ENCODE results near the gene DNAJC11. TPM values are rescaled to one million over a fixed set of nuclear protein-coding genes. Genes with fewer than 3 reads are reported as not detected.
A peak's percentile ranks its signal among the peaks of the same experiment; 100 is the strongest.

Gene DNAJC11
- total RNA-seq, 1 experiment from 2014 or later: 102 TPM

GRCh38 chr1:6614929-6615785, 86.5 kb downstream of the DNAJC11 start:
- H3K4me3 Mint-ChIP-seq: peak overlapping the region; percentile 75
- H3K9me3 Mint-ChIP-seq: no peaks in the 10 kb centered on the region
- CTCF ChIA-PET: interaction anchor here (0.7 to 1.6 kb wide), 6 partner anchors 11 to 129 kb away, joined by 3 to 10 read pairs (median 4); partner anchors contain the start of genes NOL9 and TAS1R1
- DNase-seq (ENCODE audit: low spot score) (no peak), ATAC-seq (no peak)
- H3K27ac Mint-ChIP-seq: peak overlapping the region; percentile 41
- H3K36me3 Mint-ChIP-seq: peaks cover 27% of the 10 kb centered on the region
- TF ChIP-seq MAX (CRISPR knock-in tag; IDR thresholded peaks at IDR 0.05) (no peak), MLX (CRISPR knock-in tag; IDR thresholded peaks at IDR 0.05) (no peak), ATF2 (CRISPR knock-in tag; IDR thresholded peaks at IDR 0.05; ENCODE audit: borderline replicate concordance, low read depth) (no peak), IRF2 (CRISPR knock-in tag; IDR thresholded peaks at IDR 0.05; ENCODE audit: borderline replicate concordance, low read depth) (no peak), ZNF512 (CRISPR knock-in tag; IDR thresholded peaks at IDR 0.05; ENCODE audit: borderline replicate concordance) (no peak), NR1H2 (CRISPR knock-in tag; IDR thresholded peaks at IDR 0.05) (no peak), MXD4 (CRISPR knock-in tag; IDR thresholded peaks at IDR 0.05; ENCODE audit: borderline replicate concordance) (no peak)
- TF ChIP-seq, protein P1, sequence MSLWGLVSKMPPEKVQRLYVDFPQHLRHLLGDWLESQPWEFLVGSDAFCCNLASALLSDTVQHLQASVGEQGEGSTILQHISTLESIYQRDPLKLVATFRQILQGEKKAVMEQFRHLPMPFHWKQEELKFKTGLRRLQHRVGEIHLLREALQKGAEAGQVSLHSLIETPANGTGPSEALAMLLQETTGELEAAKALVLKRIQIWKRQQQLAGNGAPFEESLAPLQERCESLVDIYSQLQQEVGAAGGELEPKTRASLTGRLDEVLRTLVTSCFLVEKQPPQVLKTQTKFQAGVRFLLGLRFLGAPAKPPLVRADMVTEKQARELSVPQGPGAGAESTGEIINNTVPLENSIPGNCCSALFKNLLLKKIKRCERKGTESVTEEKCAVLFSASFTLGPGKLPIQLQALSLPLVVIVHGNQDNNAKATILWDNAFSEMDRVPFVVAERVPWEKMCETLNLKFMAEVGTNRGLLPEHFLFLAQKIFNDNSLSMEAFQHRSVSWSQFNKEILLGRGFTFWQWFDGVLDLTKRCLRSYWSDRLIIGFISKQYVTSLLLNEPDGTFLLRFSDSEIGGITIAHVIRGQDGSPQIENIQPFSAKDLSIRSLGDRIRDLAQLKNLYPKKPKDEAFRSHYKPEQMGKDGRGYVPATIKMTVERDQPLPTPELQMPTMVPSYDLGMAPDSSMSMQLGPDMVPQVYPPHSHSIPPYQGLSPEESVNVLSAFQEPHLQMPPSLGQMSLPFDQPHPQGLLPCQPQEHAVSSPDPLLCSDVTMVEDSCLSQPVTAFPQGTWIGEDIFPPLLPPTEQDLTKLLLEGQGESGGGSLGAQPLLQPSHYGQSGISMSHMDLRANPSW (CRISPR knock-in tag; conservative IDR thresholded peaks at IDR 0.05; ENCODE audit: low read depth): no peak
- peaks cover 17% of the 10 kb centered on the region for H3K4me1 Mint-ChIP-seq
- H3K27me3 Mint-ChIP-seq (ENCODE audit: low read depth): peaks cover 13% of the 10 kb centered on the region
- POLR2A ChIA-PET: interaction anchor here (0.6 to 1.6 kb wide), 3 partner anchors 11 to 1217 kb away, joined by 3 to 7 read pairs (median 6); partner anchors contain the start of gene KLHL21

- TF ChIP-seq ETV6 (CRISPR knock-in tag; IDR thresholded peaks at IDR 0.05) (no peak), ZNF317 (CRISPR knock-in tag; IDR thresholded peaks at IDR 0.05; ENCODE audit: borderline replicate concordance, low read depth) (no peak), SOX15 (CRISPR knock-in tag; IDR thresholded peaks at IDR 0.05) (no peak), ZNF671 (CRISPR knock-in tag; IDR thresholded peaks at IDR 0.05) (no peak), SP1 (CRISPR knock-in tag; conservative IDR thresholded peaks at IDR 0.05) (no peak), TCF7 (CRISPR knock-in tag; IDR thresholded peaks at IDR 0.05; ENCODE audit: low read depth) (no peak), ZNF416 (CRISPR knock-in tag; IDR thresholded peaks at IDR 0.05) (no peak), ZNF512 (CRISPR knock-in tag; IDR thresholded peaks at IDR 0.05; ENCODE audit: borderline replicate concordance) (no peak), SMAD4 (CRISPR knock-in tag; IDR thresholded peaks at IDR 0.05) (no peak)
- TF ChIP-seq, protein P2, sequence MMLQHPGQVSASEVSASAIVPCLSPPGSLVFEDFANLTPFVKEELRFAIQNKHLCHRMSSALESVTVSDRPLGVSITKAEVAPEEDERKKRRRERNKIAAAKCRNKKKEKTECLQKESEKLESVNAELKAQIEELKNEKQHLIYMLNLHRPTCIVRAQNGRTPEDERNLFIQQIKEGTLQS (CRISPR knock-in tag; conservative IDR thresholded peaks at IDR 0.05): no peak
- Mint-ChIP-seq H3K36me3 (peaks cover 19% of the 10 kb centered on the region), H3K4me3 (peak overlapping the region; percentile 60), H3K9me3 (no peaks in the 10 kb centered on the region), H3K27me3 (ENCODE audit: low read depth) (peaks cover 13% of the 10 kb centered on the region), H3K27ac (no peak overlapping the region), H3K4me1 (peaks cover 21% of the 10 kb centered on the region)
- ChIA-PET CTCF (interaction anchor here (0.6 to 0.9 kb wide), 3 partner anchors 11 to 897 kb away, joined by 3 to 6 read pairs (median 3); partner anchors contain the start of gene KLHL21), POLR2A (interaction anchor here (1.1 kb wide), 1 partner anchor 12 kb away, joined by 6 read pairs; the partner anchor contains the start of gene KLHL21)
- DNase-seq (ENCODE audit: low spot score) (peak; percentile 58), ATAC-seq (0 out of 2 replicates have a peak, but pooled peaks have one; percentile 1)
Observed at GRCh38 chr1:6614019-6614928, 87.3 kb downstream of the DNAJC11 start.

Measured in WTC11 (cell line).